NCI-H1436 (cell line): ENCODE measurements around the gene PPP6R2.
A peak's percentile ranks its signal among the peaks of the same experiment; 100 is the strongest.
"Not testable (repeated sequence)": the region's sequence is repeated elsewhere in the genome, so short reads cannot be mapped to it uniquely, and the experiment has no call there.

Experiments used
- DNase-seq: peaks from one replicate; lab custom pipeline; 2025; lab: John Stamatoyannopoulos, UW

PPP6R2 gene

GRCh38 chr22:50318698-50319411 lies 24.3 kb upstream of the PPP6R2 start:
- no peak for DNase-seq

GRCh38 chr22:50319503-50319951 lies 23.6 kb upstream of the PPP6R2 start:
- DNase-seq = no peak

GRCh38 chr22:50320116-50320515 lies 23.0 kb upstream of the PPP6R2 start:
- no peak for DNase-seq

- no peak for DNase-seq
Measured at GRCh38 chr22:50320671-50321325, 22.3 kb upstream of the PPP6R2 start.

- not testable (repeated sequence) for DNase-seq
Measured at GRCh38 chr22:50322382-50323104, 20.6 kb upstream of the PPP6R2 start.

- no peak for DNase-seq
Measured at GRCh38 chr22:50323900-50324299, 19.2 kb upstream of the PPP6R2 start.

- no peak for DNase-seq
Measured at GRCh38 chr22:50325444-50326224, 17.5 kb upstream of the PPP6R2 start.

GRCh38 chr22:50326225-50326955 lies 16.7 kb upstream of the PPP6R2 start:
- DNase-seq = no peak

- peak; percentile 73 for DNase-seq
Measured at GRCh38 chr22:50326956-50327710, 16.0 kb upstream of the PPP6R2 start, which contains the start of gene DENND6B. Gene DENND6B (minus strand): TSS chr22:50327012. CDS start chr22:50326988, 24 bp downstream.

GRCh38 chr22:50327711-50328019 lies 15.5 kb upstream of the PPP6R2 start:
- DNase-seq = no peak

GRCh38 chr22:50329236-50329635 lies 13.9 kb upstream of the PPP6R2 start:
- no peak for DNase-seq

- not testable (repeated sequence) for DNase-seq
Measured at GRCh38 chr22:50334433-50334832, 8.7 kb upstream of the PPP6R2 start.

GRCh38 chr22:50337262-50338041 lies 5.7 kb upstream of the PPP6R2 start:
- DNase-seq = no peak

GRCh38 chr22:50338042-50338573 lies 5.0 kb upstream of the PPP6R2 start:
- no peak for DNase-seq

GRCh38 chr22:50338860-50339462 lies 4.2 kb upstream of the PPP6R2 start:
- no peak for DNase-seq

- no peak for DNase-seq
Measured at GRCh38 chr22:50339945-50340879, 2.9 kb upstream of the PPP6R2 start.

- DNase-seq = peak; percentile 85
Measured at GRCh38 chr22:50341977-50342650, 1.0 kb upstream of the PPP6R2 start.

GRCh38 chr22:50343541-50343935 lies 411 bp downstream of the PPP6R2 start:
- no peak for DNase-seq
